ENCODE data around the gene TP53I11. TPM values are rescaled to one million over a fixed set of nuclear protein-coding genes. Genes with fewer than 3 reads are reported as not detected.

Gene TP53I11, protein sequence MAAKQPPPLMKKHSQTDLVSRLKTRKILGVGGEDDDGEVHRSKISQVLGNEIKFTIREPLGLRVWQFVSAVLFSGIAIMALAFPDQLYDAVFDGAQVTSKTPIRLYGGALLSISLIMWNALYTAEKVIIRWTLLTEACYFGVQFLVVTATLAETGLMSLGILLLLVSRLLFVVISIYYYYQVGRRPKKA
- 33.4 and 43.9 TPM in 2 replicates for total RNA-seq (2014; rRNA removed; shearing (Covaris generic))
- 22.5 and 23.5 TPM in 2 replicates for polyA plus RNA-seq (2016; fragmentation: Nextera tagmentation; extraction: Ambion mirVana)
- long read RNA-seq, partial matches to known transcripts, result 1 of 15 reads
- long read RNA-seq, other reads (novel, unspliced or antisense), result 13 of 15 reads

DNA sequence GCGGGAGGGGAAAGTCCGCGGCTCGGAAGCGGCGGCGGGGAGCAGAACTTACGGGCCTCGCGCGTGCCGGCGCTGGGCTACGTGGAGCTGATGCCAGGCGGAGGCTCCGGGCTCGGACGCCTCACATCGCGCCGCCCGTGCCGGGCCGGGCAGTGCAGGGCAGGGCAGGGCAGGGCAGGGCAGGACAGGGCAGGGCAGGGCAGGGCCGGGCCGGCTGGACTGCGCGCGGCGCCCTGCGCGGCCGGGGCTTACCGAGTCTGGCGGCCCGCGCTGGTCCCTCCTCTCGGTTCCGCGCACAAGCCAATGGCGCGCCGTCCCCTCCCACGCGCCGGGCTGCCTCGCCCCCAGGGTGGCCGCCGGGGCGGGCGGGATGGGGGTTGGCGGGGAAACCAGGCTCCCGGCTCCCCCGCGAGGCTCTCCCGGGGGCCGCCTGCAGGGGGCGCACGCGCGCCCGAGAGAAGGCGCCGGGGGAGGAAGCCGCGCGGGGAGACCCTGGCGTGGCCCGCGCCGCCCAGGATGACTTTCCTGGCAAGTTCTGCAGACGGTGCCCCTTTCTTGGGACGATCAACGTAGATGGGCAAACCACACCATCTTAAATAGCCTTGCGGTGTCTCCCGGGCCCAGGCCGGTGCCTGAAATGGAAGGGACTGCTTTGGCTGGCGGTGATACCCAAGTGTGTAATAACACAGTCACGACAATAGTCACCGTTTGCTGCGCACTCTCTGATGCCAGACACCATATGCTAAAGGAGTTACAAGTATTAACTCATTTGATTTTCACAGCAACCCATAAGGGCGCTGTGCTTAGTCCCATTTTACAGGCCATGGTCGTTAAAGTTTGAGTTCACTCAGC, at the start of gene TP53I11:
Gene TP53I11 (minus strand): TSS at position 259 of the 852 bp plus-strand sequence. CDS start 12,548 bp downstream, outside the sequence.
- H3K4me2 ChIP-seq, result peak within 1 kb of the TSS; percentile 89
- H3K27me3 Mint-ChIP-seq (ENCODE audit: insufficient read depth, low read depth, poor library complexity), result peaks cover 24% of the 10 kb centered on the region
- H2AFZ ChIP-seq, result peak within 1 kb of the TSS; percentile 89
- TF ChIP-seq CREB1 (CRISPR knock-in tag; IDR thresholded peaks at IDR 0.05; ENCODE audit: low read depth), result no peak
- TF ChIP-seq, protein P1, sequence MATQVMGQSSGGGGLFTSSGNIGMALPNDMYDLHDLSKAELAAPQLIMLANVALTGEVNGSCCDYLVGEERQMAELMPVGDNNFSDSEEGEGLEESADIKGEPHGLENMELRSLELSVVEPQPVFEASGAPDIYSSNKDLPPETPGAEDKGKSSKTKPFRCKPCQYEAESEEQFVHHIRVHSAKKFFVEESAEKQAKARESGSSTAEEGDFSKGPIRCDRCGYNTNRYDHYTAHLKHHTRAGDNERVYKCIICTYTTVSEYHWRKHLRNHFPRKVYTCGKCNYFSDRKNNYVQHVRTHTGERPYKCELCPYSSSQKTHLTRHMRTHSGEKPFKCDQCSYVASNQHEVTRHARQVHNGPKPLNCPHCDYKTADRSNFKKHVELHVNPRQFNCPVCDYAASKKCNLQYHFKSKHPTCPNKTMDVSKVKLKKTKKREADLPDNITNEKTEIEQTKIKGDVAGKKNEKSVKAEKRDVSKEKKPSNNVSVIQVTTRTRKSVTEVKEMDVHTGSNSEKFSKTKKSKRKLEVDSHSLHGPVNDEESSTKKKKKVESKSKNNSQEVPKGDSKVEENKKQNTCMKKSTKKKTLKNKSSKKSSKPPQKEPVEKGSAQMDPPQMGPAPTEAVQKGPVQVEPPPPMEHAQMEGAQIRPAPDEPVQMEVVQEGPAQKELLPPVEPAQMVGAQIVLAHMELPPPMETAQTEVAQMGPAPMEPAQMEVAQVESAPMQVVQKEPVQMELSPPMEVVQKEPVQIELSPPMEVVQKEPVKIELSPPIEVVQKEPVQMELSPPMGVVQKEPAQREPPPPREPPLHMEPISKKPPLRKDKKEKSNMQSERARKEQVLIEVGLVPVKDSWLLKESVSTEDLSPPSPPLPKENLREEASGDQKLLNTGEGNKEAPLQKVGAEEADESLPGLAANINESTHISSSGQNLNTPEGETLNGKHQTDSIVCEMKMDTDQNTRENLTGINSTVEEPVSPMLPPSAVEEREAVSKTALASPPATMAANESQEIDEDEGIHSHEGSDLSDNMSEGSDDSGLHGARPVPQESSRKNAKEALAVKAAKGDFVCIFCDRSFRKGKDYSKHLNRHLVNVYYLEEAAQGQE (IDR thresholded peaks at IDR 0.05; ENCODE audit: unreplicated experiment), result no peak
- no peak for TF ChIP-seq STAT1 (IDR thresholded peaks at IDR 0.05; ENCODE audit: unreplicated experiment)
- TF ChIP-seq EZH2phosphoT487 (IDR thresholded peaks at IDR 0.05; ENCODE audit: unreplicated experiment), result no peak
- TF ChIP-seq, protein P2, sequence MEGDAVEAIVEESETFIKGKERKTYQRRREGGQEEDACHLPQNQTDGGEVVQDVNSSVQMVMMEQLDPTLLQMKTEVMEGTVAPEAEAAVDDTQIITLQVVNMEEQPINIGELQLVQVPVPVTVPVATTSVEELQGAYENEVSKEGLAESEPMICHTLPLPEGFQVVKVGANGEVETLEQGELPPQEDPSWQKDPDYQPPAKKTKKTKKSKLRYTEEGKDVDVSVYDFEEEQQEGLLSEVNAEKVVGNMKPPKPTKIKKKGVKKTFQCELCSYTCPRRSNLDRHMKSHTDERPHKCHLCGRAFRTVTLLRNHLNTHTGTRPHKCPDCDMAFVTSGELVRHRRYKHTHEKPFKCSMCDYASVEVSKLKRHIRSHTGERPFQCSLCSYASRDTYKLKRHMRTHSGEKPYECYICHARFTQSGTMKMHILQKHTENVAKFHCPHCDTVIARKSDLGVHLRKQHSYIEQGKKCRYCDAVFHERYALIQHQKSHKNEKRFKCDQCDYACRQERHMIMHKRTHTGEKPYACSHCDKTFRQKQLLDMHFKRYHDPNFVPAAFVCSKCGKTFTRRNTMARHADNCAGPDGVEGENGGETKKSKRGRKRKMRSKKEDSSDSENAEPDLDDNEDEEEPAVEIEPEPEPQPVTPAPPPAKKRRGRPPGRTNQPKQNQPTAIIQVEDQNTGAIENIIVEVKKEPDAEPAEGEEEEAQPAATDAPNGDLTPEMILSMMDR (conservative IDR thresholded peaks at IDR 0.05; ENCODE audit: low read depth in 2 of 2), result peak; percentile 54 to 63
- TF ChIP-seq, protein P3, sequence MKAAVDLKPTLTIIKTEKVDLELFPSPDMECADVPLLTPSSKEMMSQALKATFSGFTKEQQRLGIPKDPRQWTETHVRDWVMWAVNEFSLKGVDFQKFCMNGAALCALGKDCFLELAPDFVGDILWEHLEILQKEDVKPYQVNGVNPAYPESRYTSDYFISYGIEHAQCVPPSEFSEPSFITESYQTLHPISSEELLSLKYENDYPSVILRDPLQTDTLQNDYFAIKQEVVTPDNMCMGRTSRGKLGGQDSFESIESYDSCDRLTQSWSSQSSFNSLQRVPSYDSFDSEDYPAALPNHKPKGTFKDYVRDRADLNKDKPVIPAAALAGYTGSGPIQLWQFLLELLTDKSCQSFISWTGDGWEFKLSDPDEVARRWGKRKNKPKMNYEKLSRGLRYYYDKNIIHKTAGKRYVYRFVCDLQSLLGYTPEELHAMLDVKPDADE (IDR thresholded peaks at IDR 0.05), result no peak
- no peak for TF ChIP-seq JUNB (IDR thresholded peaks at IDR 0.05; ENCODE audit: unreplicated experiment)
- ATAC-seq (peak; percentile 46), DNase-seq (ENCODE audit: low spot score) (no peak)
- peak within 1 kb of the TSS; percentile 96 for H3K4me3 ChIP-seq
- no peaks in the 10 kb centered on the region; the same call in 2 of the 3 replicates for H3K36me3 Mint-ChIP-seq (ENCODE audit: low read depth)
- no peaks in the 10 kb centered on the region for H3K9me2 ChIP-seq (ENCODE audit: insufficient read depth)
- no peaks in the 10 kb centered on the region for H4K20me1 ChIP-seq (replicated peaks; ENCODE audit: insufficient read depth)
- H3K27ac Mint-ChIP-seq, result no peak within 1 kb of the TSS
- peak within 1 kb of the TSS; percentile 79; the same call in 1 of the 2 replicates for H3K27ac ChIP-seq (ENCODE audit: low read depth)
- no peaks in the 10 kb centered on the region for H3F3A ChIP-seq (replicated peaks; ENCODE audit: low read depth)
- peaks cover 6% of the 10 kb centered on the region; the same call in 1 of the 2 replicates for H3K79me2 ChIP-seq (replicated peaks; ENCODE audit: insufficient read depth)
- peaks cover 69% of the 10 kb centered on the region for H3K4me1 Mint-ChIP-seq
- H3K9me3 Mint-ChIP-seq, result no peaks in the 10 kb centered on the region
- peaks cover 46% of the 10 kb centered on the region for H3K4me1 ChIP-seq (ENCODE audit: insufficient read depth)
- H3K27me3 ChIP-seq (ENCODE audit: insufficient read depth), result no peaks in the 10 kb centered on the region
- H3K4me3 Mint-ChIP-seq, result peak within 1 kb of the TSS; percentile 82
- no peaks in the 10 kb centered on the region for H3K36me3 ChIP-seq (ENCODE audit: insufficient read depth)

All from GM23338 (cell line).